NCI-H1417 treated with DMSO at 0.1 percent for 48 hours (cell line): ENCODE measurements around the gene KIF25.

Experiments used
- DNase-seq: peaks from one replicate; lab custom pipeline; 2025; lab: John Stamatoyannopoulos, UW

The KIF25 gene, protein sequence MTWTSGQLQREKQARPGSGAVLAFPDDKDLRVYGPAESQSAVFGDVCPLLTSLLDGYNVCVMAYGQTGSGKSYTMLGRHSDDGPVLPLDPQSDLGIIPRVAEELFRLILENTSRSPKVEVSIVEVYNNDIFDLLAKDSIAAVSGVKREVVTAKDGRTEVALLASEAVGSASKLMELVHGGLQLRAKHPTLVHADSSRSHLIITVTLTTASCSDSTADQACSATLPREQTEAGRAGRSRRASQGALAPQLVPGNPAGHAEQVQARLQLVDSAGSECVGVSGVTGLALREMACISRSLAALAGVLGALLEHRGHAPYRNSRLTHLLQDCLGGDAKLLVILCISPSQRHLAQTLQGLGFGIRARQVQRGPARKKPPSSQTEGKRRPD

GRCh38 chr6:167997642-167998041, at the start of gene KIF25:
TSS of gene KIF25 (plus strand) at chr6:167997671. CDS start at chr6:168029586, 31,915 bp downstream.
- no peak for DNase-seq

DNA sequence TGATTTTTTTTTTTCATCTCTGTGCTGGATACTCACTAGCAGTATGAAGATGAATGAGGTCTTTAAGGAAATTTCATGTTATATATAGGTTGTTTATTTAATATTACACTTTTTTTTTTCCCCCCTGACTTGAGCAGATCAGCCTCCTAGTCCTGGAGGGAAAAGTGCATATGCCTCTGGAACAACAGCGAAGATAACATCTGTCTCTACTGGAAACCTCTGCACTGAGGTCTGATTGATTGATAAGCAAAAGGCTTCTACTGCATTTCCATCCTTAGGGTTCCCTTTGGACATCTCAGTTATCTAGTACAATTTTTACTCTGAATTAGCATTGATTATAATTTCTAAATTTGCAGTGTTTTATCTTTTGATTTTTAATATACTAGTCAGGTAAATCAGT, 49.8 kb upstream of the KIF25 start:
- no peak for DNase-seq

DNA sequence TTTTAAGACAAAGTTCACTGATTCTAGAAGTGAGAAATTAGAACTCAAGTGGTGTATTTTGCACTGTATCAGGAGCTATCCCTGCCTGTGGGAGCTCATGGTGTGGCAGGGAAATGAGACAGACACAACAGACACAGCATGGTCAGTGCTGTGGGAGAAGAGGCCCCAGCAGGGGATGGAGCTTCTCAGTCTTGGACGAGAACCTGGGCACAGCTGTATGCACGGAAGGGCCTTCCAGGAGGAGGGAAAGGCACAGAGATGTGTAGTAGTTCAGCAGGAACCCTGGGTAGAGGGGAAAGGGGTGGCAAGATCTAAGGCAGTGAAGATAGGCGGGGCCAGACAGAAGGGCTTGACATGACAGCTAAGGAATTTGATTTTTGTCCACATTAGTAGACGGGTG, 48.8 kb upstream of the KIF25 start:
- DNase-seq = no peak

DNA sequence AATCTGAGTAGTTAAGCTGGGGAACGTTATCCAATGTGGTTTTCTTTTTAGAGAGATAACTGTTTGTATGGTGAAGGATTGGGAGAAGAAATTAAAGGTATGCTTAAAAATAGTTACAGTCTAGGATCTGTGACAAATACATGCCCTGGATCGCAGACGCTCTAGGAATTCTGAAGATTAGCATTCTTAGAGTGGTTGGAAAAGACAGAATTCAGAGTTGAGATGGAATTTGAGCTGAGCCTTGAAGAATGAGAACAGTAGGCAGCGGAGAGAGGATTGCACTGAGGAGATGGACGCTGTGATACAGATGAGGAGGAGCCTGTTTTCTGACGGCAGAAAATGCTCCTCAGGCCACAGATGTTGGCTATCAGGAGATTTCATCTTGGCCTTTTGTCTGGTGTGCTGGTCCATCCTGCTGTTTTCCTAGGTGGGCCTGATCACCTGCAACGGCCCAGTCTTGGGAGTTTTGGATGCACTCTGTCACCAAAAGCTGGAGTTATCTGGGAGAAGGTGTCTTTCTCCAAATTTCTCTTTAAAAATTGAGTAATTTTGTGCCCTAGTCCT, 48.3 kb upstream of the KIF25 start:
- DNase-seq = no peak

DNA sequence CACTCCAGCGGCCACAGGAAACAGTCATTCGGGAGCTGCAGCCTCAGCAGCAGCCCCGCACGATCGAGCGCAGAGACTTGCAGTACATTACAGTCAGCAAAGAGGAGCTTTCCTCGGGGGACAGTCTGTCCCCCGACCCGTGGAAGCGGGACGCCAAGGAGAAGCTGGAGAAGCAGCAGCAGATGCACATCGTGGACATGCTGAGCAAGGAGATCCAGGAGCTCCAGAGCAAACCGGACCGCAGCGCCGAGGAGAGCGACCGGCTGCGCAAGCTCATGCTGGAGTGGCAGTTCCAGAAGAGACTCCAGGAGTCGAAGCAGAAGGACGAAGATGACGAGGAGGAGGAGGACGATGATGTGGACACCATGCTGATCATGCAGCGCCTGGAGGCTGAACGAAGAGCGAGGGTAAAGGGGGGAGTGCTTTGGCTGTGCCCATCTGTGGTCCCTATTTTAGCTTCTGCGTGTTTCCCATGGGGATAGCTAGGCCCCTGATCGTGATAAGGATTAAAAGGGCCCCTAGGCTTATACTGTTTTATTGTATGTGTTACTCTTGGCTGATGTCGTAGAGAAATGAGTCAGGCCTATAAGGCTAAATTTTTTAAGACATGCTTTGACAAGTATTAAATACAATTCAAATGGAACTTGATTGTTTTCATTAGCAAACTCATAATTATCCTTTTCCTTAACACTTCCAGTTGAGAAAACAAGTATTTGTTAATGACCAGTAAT, 45.5 kb upstream of the KIF25 start:
- no peak for DNase-seq

- no peak for DNase-seq
Observed at GRCh38 chr6:167952512-167952859, 45.0 kb upstream of the KIF25 start.

- no peak for DNase-seq
Observed at GRCh38 chr6:167953551-167953950, 43.9 kb upstream of the KIF25 start.

DNA sequence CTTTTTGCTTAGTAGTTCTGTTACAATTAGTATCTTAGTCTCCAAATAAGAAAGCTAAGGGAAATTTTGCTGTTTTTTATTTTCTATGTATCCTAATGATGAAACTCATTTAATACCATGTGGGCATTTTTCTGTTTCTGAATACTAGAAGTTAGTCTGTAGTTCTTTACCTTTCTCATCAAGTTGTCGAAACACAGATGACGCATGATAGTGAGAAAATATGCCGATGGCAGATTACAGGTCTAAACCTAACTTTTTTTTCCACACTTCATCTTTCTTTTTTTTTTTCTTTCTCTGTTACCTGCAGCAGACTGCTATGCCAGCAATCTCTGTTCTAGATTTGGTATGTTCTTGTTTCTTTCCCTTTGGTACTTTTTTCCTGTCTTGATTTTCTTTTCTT, 43.3 kb upstream of the KIF25 start:
- DNase-seq = no peak

GRCh38 chr6:167956491-167956890, 41.0 kb upstream of the KIF25 start:
- no peak for DNase-seq

GRCh38 chr6:167956983-167957492, 40.4 kb upstream of the KIF25 start:
- no peak for DNase-seq

- DNase-seq = no peak
Observed at GRCh38 chr6:167957626-167958025, 39.8 kb upstream of the KIF25 start.

GRCh38 chr6:167960579-167960978, 36.9 kb upstream of the KIF25 start:
- DNase-seq = no peak

DNA sequence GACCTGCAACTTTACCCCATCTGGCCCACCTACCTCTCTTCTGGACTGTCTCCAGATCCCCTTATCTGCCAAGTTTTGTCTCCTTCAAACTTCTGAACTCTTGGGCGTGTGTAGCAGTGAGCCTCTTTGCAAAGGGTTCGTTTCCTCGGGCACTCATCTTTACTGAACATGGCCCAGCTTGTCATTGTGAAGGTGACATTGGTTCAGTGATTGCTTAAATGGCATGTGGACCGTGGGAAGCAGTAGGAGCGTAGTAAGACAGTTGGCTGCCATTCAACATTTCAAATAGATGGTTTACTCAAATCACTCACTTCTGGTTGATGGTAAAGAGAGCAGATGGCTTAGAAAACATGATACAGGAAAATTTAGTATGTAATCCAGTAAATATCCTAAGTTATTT, 34.8 kb upstream of the KIF25 start:
- DNase-seq = no peak

GRCh38 chr6:167963589-167964057, 33.8 kb upstream of the KIF25 start:
- no peak for DNase-seq

GRCh38 chr6:167965592-167966539, 31.6 kb upstream of the KIF25 start:
- no peak for DNase-seq

DNA sequence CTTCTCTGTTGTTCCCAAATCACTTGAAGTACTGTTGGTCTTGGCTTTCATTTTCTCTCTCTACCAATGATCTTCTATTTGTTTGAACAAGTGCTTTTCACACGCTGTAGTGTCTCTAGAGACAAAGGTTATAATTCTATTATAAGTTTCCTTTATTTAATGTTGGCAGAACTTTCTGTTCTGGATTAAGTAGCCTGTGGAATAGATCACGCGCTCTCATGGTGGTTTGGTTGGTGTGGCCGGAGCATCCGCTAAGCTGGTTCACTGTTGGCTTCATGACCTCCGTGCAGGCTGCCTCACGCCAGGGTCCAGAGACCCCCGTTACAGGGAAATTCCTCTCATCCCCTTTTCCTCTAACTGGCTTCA, 30.9 kb upstream of the KIF25 start:
- DNase-seq = no peak

GRCh38 chr6:167968091-167968490, 29.4 kb upstream of the KIF25 start:
- no peak for DNase-seq

- DNase-seq = no peak
Observed at GRCh38 chr6:167970230-167970629, 27.2 kb upstream of the KIF25 start.

DNA sequence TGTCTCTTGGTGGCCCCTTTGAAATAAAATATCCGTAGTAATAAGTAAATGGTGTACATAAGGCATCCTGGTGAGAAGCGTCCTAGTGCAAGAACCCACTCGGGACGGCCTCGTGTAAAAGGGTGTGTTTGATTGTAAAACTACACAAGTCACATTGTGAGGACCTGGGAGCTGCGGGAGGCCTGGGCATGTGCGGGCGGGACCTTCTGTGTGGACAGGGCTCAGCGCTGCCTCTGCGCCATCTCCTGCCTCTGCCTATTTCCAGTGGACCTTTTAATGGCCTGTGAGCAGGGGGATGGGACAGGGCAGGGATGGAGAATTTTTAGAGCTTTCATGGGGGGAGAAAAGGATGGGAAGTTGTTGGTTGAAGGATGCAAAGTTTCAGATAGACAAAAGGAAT, 25.3 kb upstream of the KIF25 start:
- DNase-seq = no peak

DNA sequence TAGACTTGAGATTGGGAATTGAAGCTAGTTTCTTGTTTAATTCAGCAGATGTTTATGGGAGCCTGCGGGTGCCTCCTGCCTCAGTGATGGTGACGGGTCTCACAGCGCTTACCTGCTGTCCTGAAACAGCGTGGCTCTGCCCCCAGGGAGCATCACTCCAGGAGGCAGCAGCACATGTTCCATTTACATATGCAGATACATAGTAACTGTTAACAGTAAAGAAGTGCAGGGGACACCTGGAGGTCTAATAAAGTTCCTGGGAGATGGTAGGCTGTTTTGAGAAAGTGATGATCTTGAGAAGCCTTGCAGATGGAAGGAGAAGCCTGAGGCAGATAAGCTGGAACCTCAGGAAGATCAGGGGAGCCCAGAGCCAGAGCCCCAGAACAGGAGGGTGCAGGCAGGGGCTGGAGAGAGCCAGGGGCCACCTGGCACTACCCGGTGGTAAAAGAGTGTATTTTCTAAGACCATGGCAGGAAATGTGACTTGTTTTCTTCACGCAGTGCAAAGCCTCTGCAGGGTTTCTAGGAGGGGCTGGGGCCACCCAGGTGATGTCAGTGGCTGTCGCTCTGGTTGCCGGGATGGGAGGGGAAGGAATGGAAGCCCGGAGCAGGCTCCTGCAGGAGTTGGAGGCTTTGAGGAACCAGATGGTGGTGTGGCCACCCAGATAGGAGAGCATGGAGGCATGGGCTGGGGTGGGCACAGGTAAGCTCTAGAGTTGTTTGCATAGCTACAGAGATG, 24.2 kb upstream of the KIF25 start:
- DNase-seq = no peak
